Superior temporal gyrus (tissue), 1 donor: ENCODE results near the gene PLA2G6.
A peak's percentile ranks its signal among the peaks of the same experiment; 100 is the strongest.
"Not testable (repeated sequence)": the region's sequence is repeated elsewhere in the genome, so short reads cannot be mapped to it uniquely, and the experiment has no call there.

ENCODE experiments used
- DNase-seq: peaks from one replicate; pipeline ENCODE4 v3.0.0-alpha.2; 2016; ENCODE audit errors: extremely low spot score

The PLA2G6 gene

GRCh38 chr22:38085501-38085900, 96.1 kb downstream of the PLA2G6 start:
- no peak for DNase-seq

- DNase-seq, result no peak
Observed at GRCh38 chr22:38085056-38085455, 96.6 kb downstream of the PLA2G6 start.

GRCh38 chr22:38083931-38084631, 97.5 kb downstream of the PLA2G6 start, which contains the start of gene SLC16A8:
TSS of gene SLC16A8 (minus strand) at chr22:38084184. CDS start at chr22:38082873, 1,311 bp downstream.
- DNase-seq, result no peak

DNA sequence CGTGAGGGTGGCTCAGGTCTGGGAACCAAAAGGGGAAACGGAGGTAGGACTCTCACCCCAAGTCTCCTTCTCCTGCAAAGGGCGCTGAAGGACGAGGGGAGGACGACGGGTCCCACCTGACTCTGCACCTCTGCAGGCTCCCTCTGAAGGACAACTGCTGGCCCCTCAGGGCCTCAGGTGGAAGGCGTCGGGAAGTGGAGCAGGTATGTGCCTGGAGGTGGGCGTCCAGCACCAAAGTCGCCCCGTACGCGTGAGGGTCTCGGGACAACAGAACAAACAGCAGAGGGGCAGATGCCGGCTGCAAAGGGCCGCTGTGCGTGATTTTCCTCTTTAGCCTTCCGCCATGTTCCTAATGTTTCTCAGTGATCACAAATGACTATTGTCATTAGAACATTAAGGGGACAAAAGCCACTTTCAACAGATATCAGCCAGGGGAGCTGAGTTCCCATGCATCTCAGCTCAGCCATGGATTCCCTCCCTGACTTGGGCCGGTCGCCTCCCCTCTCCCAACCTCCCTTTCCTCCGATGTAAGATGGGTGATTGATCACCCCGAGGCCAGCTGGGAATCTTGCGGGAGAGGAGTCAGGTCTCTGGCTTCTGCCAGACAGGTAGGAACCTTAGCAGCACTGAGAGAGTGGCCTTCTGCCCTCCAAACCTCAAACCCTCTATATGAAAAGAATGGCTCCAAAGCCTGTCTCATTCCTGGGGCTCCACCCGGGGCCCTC, 98.5 kb downstream of the PLA2G6 start:
- DNase-seq, result peak; percentile 39

DNA sequence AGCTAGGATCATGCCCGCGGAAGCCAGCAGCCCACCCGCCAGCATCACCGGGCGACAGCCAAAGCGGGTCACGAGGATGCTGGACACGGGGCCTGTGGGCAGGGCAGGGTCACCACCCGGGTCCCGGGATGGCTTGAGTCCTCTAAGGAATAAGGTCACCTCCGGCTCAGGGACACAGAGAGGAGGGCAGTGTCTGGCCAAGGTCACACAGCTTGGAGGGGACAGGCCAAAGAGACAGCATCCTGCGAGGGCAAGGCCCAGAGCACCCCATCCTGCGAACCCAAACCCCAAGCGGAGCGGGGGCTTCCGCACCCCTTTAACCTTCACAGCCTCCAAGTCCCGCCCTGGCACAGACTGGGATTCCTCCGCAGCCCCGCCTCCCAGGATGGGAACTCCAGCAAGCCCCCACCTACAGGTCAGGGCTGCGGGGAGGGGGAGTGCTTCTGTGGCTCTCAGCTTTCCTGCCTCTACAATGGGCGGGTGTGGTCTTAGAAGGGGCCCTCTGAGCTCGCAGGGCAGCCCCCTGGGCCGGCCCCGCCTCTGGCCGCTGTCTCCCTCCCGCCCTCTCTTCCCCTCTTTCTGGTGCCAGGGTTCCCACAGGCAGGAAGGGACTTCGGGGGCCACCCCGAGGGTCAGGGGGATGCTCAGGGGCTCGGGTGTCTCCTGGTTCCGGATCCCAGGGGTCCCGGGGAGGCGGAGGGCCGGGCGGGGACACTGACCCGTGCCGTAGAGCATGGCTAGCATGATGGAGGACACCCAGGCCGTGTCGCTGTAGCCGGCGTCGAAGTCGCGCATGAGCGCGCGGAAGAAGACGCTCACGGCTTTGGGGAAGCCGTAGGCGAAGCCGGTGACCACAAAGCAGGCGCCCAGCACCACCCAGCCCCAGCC, 99.4 kb downstream of the PLA2G6 start:
- no peak for DNase-seq

- DNase-seq, result no peak
Observed at GRCh38 chr22:38081636-38081940, 100.0 kb downstream of the PLA2G6 start.

DNA sequence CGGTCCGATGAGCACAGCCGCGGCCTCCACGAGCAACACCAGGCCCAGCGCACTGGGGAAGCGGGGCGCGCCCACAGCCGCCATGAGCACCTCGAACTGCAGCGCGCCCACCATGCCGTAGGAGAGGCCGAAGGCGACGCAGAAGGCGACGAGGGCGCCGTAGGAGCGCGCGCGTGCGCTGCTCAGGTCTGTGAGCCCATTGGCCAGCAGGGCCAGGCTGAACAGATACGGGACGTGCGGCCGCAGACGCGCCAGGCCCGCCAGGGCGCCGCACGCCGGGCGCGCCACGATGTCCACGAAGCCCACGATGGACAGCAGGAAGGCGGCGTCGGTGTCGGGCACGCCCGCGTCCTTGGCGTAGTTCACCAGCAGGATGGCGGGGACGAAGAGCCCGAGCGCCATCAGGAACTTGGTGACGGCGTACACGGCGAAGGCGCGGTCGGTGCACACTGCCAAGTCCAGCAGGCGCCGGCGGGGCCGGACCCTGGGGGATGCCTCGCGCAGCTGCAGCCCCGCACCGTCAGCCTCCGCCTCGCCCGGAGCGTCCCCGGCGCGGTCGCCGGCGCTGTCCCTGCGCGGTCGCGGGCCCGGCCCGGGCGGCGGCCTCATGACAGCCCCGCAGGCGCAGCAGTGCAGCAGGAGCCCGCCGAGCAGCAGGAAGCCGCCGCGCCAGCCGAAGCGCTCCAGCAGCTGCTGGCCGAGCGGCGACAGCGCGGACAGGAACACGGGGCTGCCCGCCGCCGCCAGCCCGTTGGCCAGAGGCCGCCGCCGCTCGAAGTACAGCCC, 100.6 kb downstream of the PLA2G6 start:
- DNase-seq, result no peak

DNA sequence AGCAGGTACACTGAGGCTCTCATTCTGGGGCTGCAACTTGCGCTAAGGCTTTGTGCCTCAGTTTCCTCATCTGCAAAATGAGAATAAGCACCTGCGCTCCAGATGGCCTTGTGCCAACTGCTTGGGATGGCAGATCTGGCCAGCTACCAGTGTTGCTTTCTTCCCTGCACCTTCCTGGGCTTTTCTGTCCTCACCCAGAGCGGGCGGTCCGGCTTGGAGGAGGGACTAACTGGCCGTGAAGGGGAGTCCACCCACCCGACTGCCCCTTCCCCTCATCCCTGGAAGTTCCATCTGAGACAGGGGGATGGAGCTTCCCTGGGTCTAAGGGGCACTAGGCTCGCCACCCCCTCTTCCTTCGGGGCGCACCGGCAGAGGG, 101.2 kb downstream of the PLA2G6 start:
- no peak for DNase-seq

DNA sequence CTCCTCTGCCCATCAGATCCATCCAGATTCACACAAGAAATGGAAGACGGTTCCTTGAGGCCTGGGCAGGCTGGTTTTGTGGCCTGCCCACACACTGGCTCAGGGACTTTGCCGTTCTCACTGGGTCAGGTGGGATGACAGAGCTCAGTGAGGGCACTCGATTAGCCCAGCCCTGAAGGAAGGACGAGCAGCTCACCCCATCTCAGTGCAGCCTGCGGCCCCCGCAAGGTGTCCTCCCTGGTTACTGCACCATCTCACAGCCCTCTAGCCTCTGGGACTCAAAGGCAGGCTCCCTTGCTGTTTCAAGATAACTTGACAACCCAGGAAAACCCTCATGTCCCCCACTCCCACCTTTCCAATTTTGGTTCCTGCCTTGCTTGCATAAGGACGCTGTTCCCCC, 101.8 kb downstream of the PLA2G6 start:
- DNase-seq, result no peak

GRCh38 chr22:38079208-38079607, 102.4 kb downstream of the PLA2G6 start:
- not testable (repeated sequence) for DNase-seq

GRCh38 chr22:38078046-38078840, 103.4 kb downstream of the PLA2G6 start:
- DNase-seq, result no peak

- no peak for DNase-seq
Observed at GRCh38 chr22:38077595-38077994, 104.0 kb downstream of the PLA2G6 start.

- DNase-seq, result no peak
Observed at GRCh38 chr22:38077096-38077495, 104.5 kb downstream of the PLA2G6 start.

DNA sequence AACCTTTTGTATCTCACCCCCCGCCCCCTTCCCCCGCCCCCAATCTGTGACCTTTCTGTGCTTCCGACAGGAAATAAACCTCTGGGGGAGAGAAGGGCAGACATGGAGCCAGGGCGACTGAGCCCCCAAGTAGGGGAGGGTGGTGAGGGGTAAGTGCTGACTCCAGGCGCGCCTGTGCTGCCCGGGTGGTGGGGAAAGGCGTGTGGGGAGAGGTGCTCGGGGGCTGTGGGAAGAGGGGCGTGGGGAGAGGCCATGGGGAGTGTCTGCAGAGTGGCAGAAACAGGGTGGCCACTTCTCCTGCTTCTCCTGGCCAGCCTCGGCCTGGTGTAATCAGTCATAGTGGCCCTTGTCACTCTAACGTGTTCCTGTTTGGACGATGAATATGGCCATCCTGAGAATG, 105.7 kb downstream of the PLA2G6 start:
- DNase-seq, result no peak

DNA sequence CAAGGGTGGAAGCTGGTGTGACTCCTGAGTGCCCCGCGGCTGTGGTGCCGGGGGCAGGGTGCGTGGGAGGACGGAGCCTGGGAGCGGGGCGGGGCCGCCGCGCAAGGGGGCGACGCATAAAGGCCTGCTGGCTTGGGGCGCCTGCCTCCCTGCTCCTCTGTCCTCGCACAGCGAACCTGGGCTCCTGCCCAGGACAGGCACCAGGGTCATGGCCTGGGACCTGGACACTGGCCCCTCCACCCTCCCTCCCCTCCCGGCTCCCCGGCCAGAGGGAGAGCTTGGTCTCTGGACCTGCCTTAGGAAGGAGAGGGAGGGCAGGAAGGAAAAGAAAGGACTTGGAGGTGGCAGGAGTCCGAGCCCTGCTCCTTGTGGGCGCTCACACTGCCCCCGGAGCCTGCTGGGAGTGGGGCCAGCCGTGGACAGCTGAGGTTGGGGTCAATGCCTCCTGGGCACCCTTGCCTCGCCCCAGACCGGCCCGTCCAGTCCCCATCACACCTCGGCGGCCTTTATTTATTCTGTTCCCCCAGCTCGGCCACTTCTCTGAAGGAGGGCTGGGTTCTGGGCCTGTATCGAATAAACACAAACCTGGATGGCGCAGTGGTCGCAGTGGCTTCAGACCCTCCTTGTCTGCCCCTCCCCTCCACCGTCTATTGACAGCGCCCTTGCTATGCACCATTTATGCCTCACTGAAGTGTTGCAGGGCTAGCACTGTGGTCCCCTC, 106.4 kb downstream of the PLA2G6 start:
- no peak for DNase-seq

GRCh38 chr22:38074181-38075104, 107.2 kb downstream of the PLA2G6 start:
- DNase-seq, result peak; percentile 43

- no peak for DNase-seq
Observed at GRCh38 chr22:38073150-38074130, 108.2 kb downstream of the PLA2G6 start.
